GM12878 (cell line): ENCODE results near the gene MICA. TPM values are rescaled to one million over a fixed set of nuclear protein-coding genes. Genes with fewer than 3 reads are reported as not detected.

Experiments
- ATAC-seq: fragments of 200-7000 bp; cut with Tn5 transposase; 3 replicates; pipeline ENCODE4 v1.9.1; 2020; ENCODE audit warnings: mild to moderate bottlenecking, moderate library complexity
- BruUV-seq: library from RNA; stranded (reverse); fragments of 400-500 nt; replicated peaks from 2 replicates; lab custom pipeline; 2021; lab: Mats Ljungman, UMichigan
- CTCF ChIA-PET: fragments of 300-600 bp; sonication (Branson Sonifier 250); formaldehyde crosslinking; extraction: SDS; loops from one replicate; lab custom pipeline; 2021; ENCODE audit warnings: inconsistent platforms; lab: Yijun Ruan, JAX
- POLR2A ChIA-PET: fragments of 350-600 bp; formaldehyde crosslinking; extraction: SDS; loops from one replicate; lab custom pipeline; 2021; ENCODE audit warnings: inconsistent platforms; lab: Charles Lee
- RAD21 ChIA-PET: fragments of 300-600 bp; sonication (Branson Sonifier 250); formaldehyde crosslinking; loops from one replicate; lab custom pipeline; 2023; ENCODE audit warnings: antibody characterized with exemption; ENCODE audit not compliant: unreplicated experiment; lab: Charles Lee
- SMC1A ChIA-PET: fragments of 300-600 bp; sonication (Branson Sonifier 250); formaldehyde crosslinking; loops from one replicate; lab custom pipeline; 2023; ENCODE audit not compliant: unreplicated experiment, uncharacterized antibody; lab: Charles Lee
- DNase-seq: peaks from one replicate; pipeline ENCODE4 v3.0.0-alpha.2; 2011; ENCODE audit warnings: low read depth, low spot score
- FAIRE-seq: peaks from 3 replicates; lab custom pipeline; 2011; peaks lifted over from hg19 to GRCh38; lab: Jason Lieb, UNC
- H2AFZ ChIP-seq: 2 replicates; pipeline ENCODE4 v1.6.0; 2011; ENCODE audit warnings: low read depth, low read length, control low read depth; ENCODE audit not compliant: control insufficient read depth
- H3K27ac ChIP-seq: 2 replicates; pipeline ENCODE4 v1.5.1; 2011; ENCODE audit warnings: control low read depth; ENCODE audit not compliant: control insufficient read depth, insufficient read depth
- H3K27me3 ChIP-seq, 2 experiments: replicated peaks in 1 of 2; 2 replicates each; pipeline versions ENCODE4 v1.6.0 to v1.6.1; 2011; ENCODE audit warnings: low read length in 1 of 2; ENCODE audit not compliant: control insufficient read depth in 2 of 2, insufficient read depth in 2 of 2
- H3K36me3 ChIP-seq, 2 experiments: 2 replicates each; pipeline ENCODE4 v1.5.1; 2011; ENCODE audit warnings: low read length in 1 of 2; ENCODE audit not compliant: control insufficient read depth in 2 of 2, insufficient read depth in 2 of 2
- H3K4me1 ChIP-seq: 2 replicates; pipeline ENCODE4 v1.6.1; 2011; ENCODE audit warnings: mild to moderate bottlenecking, low read length, moderate library complexity, mixed read lengths; ENCODE audit not compliant: control insufficient read depth, insufficient read depth
- H3K4me2 ChIP-seq: 2 replicates; pipeline ENCODE4 v1.6.0; 2011; ENCODE audit warnings: control low read depth; ENCODE audit not compliant: control insufficient read depth, insufficient read depth
- H3K4me3 ChIP-seq: fragments of 200-600 bp; sonication (generic); 2 replicates; pipeline ENCODE4 v1.5.1; 2016
- H3K79me2 ChIP-seq: 2 replicates; pipeline ENCODE4 v1.6.0; 2011; ENCODE audit warnings: low read length; ENCODE audit not compliant: control insufficient read depth, insufficient read depth
- H3K9ac ChIP-seq: 2 replicates; pipeline ENCODE4 v1.8.0; 2011; ENCODE audit warnings: low read length, control low read depth, mixed read lengths; ENCODE audit not compliant: control insufficient read depth, insufficient read depth
- H3K9me3 ChIP-seq: replicated peaks from 3 replicates; pipeline ENCODE4 v1.5.1; 2011; ENCODE audit warnings: mild to moderate bottlenecking, low read length; ENCODE audit not compliant: control insufficient read depth, insufficient read depth
- H4K20me1 ChIP-seq: 2 replicates; pipeline ENCODE4 v1.6.0; 2011; ENCODE audit not compliant: control insufficient read depth, insufficient read depth
- BRCA1 ChIP-seq: IDR thresholded peaks from 2 replicates; pipeline ENCODE4 v1.6.1; 2011; ENCODE audit warnings: low read depth, low read length, improper control_type of control experiment
- E2F4 ChIP-seq: IDR thresholded peaks from 2 replicates; pipeline ENCODE4 v1.6.1; 2012; ENCODE audit warnings: low read depth, low read length, improper control_type of control experiment
- HDAC2 ChIP-seq: fragments of 200-600 bp; sonication (generic); IDR thresholded peaks from 2 replicates; pipeline ENCODE4 v1.6.1; 2017
- MEF2B ChIP-seq: fragments of 450-650 bp; IDR thresholded peaks from 2 replicates; pipeline ENCODE4 v1.6.1; 2018; ENCODE audit warnings: mild to moderate bottlenecking, moderate library complexity; ENCODE audit not compliant: partially characterized antibody, poor library complexity, severe bottlenecking
- MXI1 ChIP-seq: fragments of 150-350 bp; IDR thresholded peaks from 2 replicates; pipeline ENCODE4 v1.6.1; 2011; ENCODE audit warnings: low read depth, mild to moderate bottlenecking, inconsistent platforms, low read length, improper control_type of control experiment
- POLR2AphosphoS5 ChIP-seq: IDR thresholded peaks from 2 replicates; pipeline ENCODE4 v1.6.1; 2011; ENCODE audit warnings: mild to moderate bottlenecking, low read length, inconsistent platforms
- SRF ChIP-seq, 2 experiments: IDR thresholded peaks; 2 replicates each; pipeline ENCODE4 v1.6.1; 2011; ENCODE audit warnings: low read depth in 2 of 2, low read length in 2 of 2, mild to moderate bottlenecking in 1 of 2, moderate library complexity in 1 of 2
- YBX1 ChIP-seq: fragments of 450-650 bp; IDR thresholded peaks from 2 replicates; pipeline ENCODE4 v1.6.1; 2016; ENCODE audit warnings: antibody characterized with exemption
- whole genome bisulfite sequencing: methylation state at CpG from one replicate; pipeline ENCODE4 v1.1.6; 2016; ENCODE audit warnings: low lambda C conversion rate; ENCODE audit not compliant: insufficient replicate concordance, insufficient coverage; ENCODE audit errors: missing lambda C conversion rate; 5-methylcytosine and 5-hydroxymethylcytosine counted together
- in situ Hi-C: fragments of 300-500 bp; cut with MboI; formaldehyde crosslinking; loops from 9 replicates; pipeline ENCODE4 v1.14.3; 2018; ENCODE audit warnings: mixed read lengths
- intact Hi-C: fragments of 100-400 bp; cut with micrococcal nuclease; formaldehyde crosslinking; loops from one replicate; pipeline ENCODE4 v1.14.2; 2022; ENCODE audit not compliant: unreplicated experiment
- polyA plus RNA-seq, 11 experiments: library from polyadenylated mRNA; depleted of rRNA in 4 of 11; unstranded in 6 of 11; stranded (reverse) in 5 of 11; fragments of >200 nt; fragmentation: Nextera tagmentation in 4 of 11; fragmentation: Illumina TruSeq in 1 of 11; extraction: Ambion mirVana in 4 of 11; extraction: Trizol in 1 of 11; gene quantifications; 1 replicate in 1 of 11; 2 replicates in 10 of 11; pipeline versions ENCODE4 v1.2.1 to v1.2.3, GENCODE V29; 2011 to 2016; ENCODE audit warnings: inconsistent platforms in 2 of 11, missing spikeins in 2 of 11, low read depth in 1 of 11
- total RNA-seq, 4 experiments: library from RNA; depleted of rRNA in 3 of 4; stranded (reverse); fragments of >200 nt in 3 of 4; fragmentation: Illumina TruSeq in 1 of 4; extraction: Trizol in 1 of 4; gene quantifications; 2 replicates each; pipeline versions ENCODE4 v1.2.1 to v1.2.3, GENCODE V29; 2013 to 2021

MICA gene
- total and polyA plus RNA-seq, 10 of the 15 experiments (the other 5 are each of a cell fraction or from before 2014, with no cell fraction given), result 3.6 to 10.5 (median 6.9) TPM

GRCh38 chr6:31378062-31378720, 25.2 kb upstream of the MICA start (continued):
- TF ChIP-seq BRCA1 (no peak), SRF (IDR thresholded peaks at IDR 0.05; ENCODE audit: low read depth in 2 of 2, low read length in 2 of 2) (no peak)

- no peak overlapping the region for H3K9ac ChIP-seq
- ChIA-PET CTCF (interaction anchor here (1.4 kb wide), 1 partner anchor 12 kb away, joined by 3 read pairs; no protein-coding TSS in a partner anchor), SMC1A (no interaction called here), POLR2A (interaction anchor here (1.0 kb wide), 1 partner anchor 8 kb away, joined by 3 read pairs; no protein-coding TSS in a partner anchor), RAD21 (no interaction called here)
- H3K9me3 ChIP-seq, result no peaks in the 10 kb centered on the region
- H3K4me2 ChIP-seq, result no peak overlapping the region
- H3K36me3 ChIP-seq, result no peaks in the 10 kb centered on the region
- ATAC-seq (no peak), DNase-seq (no peak), FAIRE-seq (no peak)
- whole genome bisulfite sequencing, result 51% methylated on average over 5 of the region's 6 CpGs
- peaks cover 3% of the 10 kb centered on the region in 2 experiments; a peak in 2 of 4 replicates for H3K27me3 ChIP-seq
- H3K4me1 ChIP-seq, result no peaks in the 10 kb centered on the region
- H3K4me3 ChIP-seq, result no peak overlapping the region
- in situ Hi-C loops, result no loop called here
- no peak overlapping the region for H3K27ac ChIP-seq
- intact Hi-C loops, result no loop called here
- H2AFZ ChIP-seq, result no peak overlapping the region
- no peaks in the 10 kb centered on the region for H3K79me2 ChIP-seq
- no peaks in the 10 kb centered on the region for H4K20me1 ChIP-seq
- TF ChIP-seq HDAC2 (no peak), MXI1 (no peak), YBX1 (no peak), POLR2AphosphoS5 (no peak), E2F4 (no peak), MEF2B (no peak)
- BruUV-seq, result no TSS peak
These were observed 24.7 kb upstream of the MICA start for GRCh38 chr6:31378721-31379103.
